ACHN (cell line): ENCODE measurements around the gene RAVER1.
"Not testable (repeated sequence)": the region's sequence is repeated elsewhere in the genome, so short reads cannot be mapped to it uniquely, and the experiment has no call there.

ENCODE experiments used
- DNase-seq: peaks from one replicate; pipeline ENCODE4 v3.0.0-alpha.2; 2015
- in situ Hi-C: cut with HindIII; loops from 2 replicates; pipeline ENCODE4 v1.10.0; 2017; ENCODE audit warnings: low sequenced_read_pairs, low pct_ligation_motif_present, low pct_unique_long_range_greater_than_20kb

The RAVER1 gene

DNA sequence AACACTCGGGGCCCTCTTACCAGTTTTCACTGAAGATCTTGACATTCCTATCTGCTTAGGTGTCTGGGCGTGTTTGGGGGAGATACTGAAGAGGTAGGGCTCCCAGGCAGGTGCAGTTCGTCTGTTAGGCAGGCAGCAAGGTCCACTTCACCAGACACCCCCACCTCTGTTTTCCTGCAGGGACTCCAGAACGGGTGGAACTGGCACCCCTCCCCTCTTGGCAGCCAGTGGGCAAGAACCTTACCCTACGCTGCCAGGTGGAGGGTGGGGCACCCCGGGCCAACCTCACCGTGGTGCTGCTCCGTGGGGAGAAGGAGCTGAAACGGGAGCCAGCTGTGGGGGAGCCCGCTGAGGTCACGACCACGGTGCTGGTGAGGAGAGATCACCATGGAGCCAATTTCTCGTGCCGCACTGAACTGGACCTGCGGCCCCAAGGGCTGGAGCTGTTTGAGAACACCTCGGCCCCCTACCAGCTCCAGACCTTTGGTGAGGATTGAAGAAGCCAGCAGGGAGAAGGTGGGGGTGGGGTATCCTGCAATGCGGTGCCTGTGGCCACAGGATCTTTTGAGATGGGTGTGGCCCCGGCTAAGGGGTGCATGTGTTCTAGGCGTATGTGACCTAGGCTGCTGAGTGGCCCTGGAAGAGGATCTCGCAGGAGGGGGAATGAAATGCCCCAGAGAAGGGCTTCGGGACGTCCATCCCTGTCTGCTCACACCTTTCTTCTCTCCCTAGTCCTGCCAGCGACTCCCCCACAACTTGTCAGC is 49.8 kb downstream of the RAVER1 start:
- no peak for DNase-seq
- in situ Hi-C loops = no loop called here

DNA sequence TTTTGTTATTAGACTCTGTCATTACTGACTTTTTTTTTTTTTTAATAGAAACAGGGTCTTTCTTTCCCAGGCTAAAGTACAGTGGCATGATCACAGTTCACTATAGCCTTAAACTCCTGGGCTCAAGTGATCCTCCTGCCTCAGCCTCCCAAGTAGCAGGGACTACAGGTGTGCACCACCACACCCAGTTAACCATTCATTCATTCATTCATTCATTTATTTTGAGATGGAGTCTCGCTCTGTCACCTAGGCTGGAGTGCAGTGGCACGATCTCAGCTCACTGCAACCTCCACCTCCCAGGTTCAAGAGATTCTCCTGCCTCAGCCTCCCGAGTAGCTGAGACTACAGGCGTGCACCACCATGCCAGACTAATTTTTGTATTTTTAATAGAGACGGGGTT is 51.3 kb downstream of the RAVER1 start:
- DNase-seq, in situ Hi-C loops: not testable (repeated sequence)

DNA sequence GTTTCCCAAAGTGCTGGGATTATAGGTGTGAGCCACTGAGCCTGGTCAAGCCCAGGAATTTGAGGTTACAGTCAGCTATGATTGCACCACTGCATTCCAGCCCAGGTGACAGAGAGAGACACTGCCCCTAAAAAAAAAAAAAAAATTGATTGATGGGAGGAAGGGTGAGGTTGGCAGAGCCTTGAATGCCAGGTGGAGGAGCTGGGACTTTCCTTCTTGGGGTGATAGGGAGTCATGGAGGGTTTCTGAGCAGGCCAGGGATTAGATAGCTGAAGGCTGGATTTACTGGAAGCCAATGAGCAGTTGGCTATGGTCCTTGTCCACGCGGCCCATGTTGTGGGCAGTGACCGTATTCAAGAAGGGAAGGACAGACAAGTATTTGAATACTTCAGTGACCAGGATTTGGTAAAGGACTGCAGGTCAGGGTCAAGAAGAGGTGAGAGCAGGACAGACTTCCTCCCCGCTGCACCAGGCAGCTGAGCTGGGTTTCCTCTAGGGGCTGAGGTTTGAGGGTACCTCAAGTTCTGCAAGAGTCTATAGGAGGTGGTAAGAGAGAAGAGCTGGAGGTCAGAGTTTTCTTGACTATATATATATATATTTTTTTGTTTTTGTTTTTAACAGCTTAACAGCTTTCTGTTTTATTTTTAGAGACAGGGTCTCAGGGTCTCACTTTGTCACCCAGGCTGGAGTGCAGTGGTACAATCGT is 53.4 kb downstream of the RAVER1 start:
- DNase-seq = no peak
- in situ Hi-C loops = no loop called here

DNA sequence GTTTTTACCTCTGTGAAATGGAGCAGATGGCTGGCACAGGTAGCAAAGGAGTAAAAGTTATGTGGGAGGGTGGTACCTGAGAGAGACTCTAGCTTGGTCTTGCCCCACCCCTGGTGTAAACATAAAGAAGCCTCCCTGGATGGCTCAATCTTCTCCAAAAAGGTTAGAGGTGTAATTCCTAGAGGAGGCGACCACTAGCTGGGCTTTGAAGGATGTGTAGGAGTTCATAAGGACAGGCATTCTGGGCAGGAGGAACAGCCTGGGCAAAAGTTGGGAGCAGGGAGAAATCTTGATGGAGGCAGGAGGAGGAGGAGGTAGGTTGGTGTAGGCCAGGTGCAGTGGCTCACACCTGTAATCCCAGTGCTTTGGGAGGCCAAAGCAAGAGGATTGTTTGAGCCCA is 54.4 kb downstream of the RAVER1 start:
- in situ Hi-C loops = no loop called here
- DNase-seq = no peak

DNA sequence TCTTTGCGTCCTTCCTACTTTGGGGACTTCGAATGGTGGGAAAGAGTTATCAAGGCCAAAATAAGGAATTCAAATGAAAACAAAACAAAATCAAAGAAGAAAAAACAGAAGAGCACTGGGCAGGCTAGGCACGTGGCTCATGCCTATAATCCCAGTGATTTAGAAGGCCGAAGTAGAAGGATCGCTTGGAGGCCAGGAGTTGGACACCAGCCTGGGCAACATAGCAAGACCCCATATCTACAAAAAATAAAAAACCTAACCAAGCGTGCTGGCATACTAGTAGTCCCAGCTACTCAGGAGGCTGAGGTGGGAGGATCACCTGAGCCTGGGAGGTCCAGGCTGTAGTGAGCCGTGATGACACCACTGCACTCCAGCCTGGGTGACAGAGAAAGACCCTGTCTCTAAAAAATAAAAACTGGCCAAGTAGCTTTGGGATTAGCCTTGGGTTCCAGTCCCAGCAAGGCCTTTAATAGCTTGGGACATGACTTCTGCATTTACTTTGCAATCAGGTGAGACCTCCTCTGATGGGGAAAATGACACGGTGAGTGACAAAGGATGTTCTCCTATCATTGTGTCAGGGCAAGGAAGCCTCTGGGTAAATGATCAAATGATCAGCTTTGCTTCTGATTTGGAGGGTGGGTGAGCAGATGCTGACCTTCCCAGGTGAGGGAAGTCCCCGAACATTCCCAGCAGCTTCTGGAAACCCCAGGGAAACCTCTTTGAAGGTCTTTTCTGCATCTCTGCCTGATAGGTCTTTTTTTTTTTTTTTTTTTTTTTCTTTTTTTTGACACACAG is 55.3 kb downstream of the RAVER1 start:
- no peak for DNase-seq
- in situ Hi-C loops = no loop called here

DNA sequence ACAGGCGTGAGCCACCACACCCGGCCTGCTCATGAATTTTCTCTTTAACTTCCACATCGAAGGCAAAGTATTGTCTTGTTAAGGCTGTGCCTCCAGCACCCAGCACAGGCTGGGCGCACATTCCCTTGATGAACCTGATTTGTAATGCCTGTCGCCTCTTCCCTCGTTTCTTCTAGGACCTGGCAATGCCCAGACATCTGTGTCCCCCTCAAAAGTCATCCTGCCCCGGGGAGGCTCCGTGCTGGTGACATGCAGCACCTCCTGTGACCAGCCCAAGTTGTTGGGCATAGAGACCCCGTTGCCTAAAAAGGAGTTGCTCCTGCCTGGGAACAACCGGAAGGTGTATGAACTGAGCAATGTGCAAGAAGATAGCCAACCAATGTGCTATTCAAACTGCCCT is 58.7 kb downstream of the RAVER1 start:
- in situ Hi-C loops = no loop called here
- no peak for DNase-seq

DNA sequence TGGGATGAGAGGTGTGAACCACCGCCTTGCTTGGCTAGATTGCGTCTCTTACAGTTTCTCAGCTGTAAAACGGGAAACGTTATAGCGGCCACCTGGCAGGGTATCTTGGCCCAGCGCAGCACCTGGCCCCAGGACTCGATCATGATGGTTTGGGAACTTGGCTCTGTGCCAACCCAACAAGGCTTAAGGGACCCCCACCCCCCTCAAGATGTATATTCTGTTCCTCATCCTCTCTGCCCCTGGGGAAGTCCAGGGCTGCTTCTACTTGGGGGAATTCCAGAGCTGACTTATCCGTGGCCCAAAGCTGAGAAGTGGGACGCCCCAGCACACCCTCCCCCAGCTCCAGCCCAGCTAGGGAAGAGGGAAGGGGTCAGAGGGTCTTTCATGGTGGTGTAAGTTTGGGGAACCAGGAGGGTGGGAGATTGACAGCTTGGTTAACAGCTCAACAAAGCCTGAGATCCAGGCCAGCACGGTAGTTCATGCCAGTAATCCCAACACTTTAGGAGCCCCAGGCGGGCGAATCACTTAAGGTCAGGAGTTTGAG is 61.7 kb downstream of the RAVER1 start:
- in situ Hi-C loops = no loop called here
- no peak for DNase-seq

DNA sequence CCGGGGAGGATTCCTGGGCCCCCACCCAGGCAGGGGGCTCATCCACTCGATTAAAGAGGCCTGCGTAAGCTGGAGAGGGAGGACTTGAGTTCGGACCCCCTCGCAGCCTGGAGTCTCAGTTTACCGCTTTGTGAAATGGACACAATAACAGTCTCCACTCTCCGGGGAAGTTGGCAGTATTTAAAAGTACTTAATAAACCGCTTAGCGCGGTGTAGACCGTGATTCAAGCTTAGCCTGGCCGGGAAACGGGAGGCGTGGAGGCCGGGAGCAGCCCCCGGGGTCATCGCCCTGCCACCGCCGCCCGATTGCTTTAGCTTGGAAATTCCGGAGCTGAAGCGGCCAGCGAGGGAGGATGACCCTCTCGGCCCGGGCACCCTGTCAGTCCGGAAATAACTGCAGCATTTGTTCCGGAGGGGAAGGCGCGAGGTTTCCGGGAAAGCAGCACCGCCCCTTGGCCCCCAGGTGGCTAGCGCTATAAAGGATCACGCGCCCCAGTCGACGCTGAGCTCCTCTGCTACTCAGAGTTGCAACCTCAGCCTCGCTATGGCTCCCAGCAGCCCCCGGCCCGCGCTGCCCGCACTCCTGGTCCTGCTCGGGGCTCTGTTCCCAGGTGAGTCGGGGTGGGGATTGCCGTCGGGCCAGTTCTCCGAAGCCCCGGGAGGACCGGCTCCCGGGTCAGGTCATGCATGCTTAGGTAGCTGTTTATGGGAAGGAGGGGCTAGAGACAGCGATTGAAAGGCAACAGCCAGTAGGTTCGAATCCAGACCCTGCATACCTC is 62.5 kb downstream of the RAVER1 start, which contains the start of gene ICAM1:
ICAM1 (plus strand) TSS at position 505 of the 779 bp plus-strand sequence; CDS start at position 545, 40 bp downstream.
- DNase-seq = no peak
- in situ Hi-C loops = no loop called here

DNA sequence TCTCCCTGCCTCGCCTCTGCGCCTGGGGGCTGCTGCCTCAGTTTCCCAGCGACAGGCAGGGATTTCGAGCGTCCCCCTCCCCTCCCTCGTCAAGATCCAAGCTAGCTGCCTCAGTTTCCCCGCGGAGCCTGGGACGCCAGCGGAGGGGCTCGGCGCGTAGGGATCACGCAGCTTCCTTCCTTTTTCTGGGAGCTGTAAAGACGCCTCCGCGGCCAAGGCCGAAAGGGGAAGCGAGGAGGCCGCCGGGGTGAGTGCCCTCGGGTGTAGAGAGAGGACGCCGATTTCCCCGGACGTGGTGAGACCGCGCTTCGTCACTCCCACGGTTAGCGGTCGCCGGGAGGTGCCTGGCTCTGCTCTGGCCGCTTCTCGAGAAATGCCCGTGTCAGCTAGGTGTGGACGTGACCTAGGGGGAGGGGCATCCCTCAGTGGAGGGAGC is 63.1 kb downstream of the RAVER1 start:
- in situ Hi-C loops = no loop called here
- DNase-seq = no peak

DNA sequence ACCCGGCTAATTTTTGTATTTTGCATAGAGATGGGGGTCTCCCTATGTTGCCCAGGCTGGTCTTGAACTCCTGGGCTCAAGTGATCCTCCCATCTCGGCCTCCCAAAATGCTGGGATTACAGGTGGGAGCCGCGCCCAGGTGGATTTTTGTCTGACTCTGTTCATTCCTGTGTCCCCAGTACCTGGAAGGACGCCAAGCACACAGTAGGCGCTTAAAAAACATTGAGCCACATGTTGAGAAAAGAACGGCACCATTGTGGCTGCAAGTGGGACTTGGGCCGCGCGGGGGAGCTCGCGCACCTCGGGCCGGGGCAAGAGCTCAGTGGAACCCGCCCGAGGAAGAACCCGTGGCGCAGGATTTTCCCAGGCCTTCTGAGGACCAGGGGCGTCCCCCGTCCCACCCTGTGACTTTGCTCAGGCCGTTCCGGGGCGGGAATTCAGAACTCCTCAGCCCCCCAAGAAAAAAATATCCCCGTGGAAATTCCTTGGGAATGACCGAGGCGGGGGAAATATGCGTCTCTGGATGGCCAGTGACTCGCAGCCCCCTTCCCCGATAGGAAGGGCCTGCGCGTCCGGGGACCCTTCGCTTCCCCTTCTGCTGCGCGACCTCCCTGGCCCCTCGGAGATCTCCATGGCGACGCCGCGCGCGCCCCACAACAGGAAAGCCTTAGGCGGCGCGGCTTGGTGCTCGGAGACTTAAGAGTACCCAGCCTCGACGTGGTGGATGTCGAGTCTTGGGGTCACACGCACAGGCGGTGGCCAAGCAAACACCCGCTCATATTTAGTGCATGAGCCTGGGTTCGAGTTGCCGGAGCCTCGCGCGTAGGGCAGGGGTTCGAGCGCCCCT is 63.8 kb downstream of the RAVER1 start:
- DNase-seq = peak; percentile 65
- in situ Hi-C loops = no loop called here

DNA sequence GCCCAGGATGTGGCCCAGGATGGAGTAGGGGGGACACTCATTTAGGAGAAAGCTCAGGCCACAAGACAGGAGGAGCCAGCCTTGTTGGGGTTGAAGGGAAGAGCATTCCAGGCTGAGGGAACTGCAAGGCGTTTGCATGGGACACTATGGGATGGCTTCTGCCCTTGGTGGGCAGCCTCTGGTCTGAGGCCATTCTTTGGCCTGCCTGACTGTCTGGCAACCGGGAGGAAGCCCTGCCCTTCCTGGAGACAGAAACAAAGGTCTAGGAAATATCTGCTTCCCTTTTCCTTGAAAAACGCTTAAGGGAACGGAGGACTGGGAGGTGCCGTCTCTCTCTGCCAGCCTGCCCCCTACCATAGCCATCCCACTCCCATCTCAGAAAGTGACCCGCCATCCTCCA is 65.3 kb downstream of the RAVER1 start:
- DNase-seq = no peak
- in situ Hi-C loops = no loop called here

DNA sequence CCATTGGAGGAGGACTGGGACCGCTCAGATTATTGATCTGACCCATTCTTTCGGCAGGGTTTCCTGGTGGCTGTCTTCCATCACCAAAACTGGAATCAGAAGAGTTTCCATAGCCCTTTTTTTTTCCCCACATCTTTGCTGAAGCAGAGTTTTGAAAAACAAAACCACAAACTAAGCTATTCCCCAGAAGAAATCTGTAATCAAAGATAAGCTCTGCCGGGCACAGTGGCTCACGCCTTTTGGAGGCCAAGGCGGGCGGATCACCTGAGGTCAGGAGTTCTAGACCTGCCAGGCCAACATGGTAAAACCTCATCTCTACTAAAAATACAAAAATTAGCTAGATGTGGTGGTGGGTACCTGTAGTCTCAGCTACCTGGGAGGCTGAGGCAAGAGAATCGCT is 66.6 kb downstream of the RAVER1 start:
- in situ Hi-C loops = no loop called here
- DNase-seq = no peak
